ENCODE results near the gene TACR2.

DNA sequence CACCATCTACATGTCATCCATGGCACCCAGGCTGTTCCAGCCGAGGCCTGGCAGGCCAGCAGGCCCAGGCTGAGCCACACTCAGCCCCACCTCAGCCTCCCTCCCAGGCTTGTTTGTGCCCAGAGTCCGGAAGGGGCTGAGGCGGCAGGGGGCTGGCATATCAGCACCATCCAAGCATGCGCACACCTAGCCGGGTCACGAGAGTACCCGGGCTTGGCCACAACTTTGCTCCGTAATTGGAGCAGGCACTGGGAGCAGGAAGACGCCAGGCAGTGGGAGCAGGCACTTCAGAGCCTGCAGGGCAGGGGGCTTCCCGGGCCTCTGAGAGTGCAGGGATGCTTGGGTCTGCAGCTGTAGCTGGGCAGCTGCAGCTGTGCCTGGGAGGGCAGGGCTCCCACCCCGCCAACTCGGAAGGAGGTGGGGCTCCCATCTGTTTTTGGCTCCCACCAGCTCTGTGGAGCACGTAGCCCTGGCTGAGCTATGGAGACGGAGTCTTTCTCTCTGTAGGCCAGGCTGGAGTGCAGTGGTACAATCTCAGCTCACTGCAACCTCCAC is 19.3 kb upstream of the TACR2 start:
- TF ChIP-seq TAF1 (IDR thresholded peaks at IDR 0.05; ENCODE audit: borderline replicate concordance, insufficient read depth, low read length) (no peak), POLR2AphosphoS5 (IDR thresholded peaks at IDR 0.05; ENCODE audit: low read depth, low read length) (no peak), SIN3A (IDR thresholded peaks at IDR 0.05; ENCODE audit: borderline replicate concordance, insufficient read depth, low read length) (no peak), FOXP2 (optimal IDR thresholded peaks at IDR 0.05; ENCODE audit: borderline replicate concordance, extremely low read depth, extremely low read length, insufficient read depth) (no peak)
- TF ChIP-seq, protein P1, sequence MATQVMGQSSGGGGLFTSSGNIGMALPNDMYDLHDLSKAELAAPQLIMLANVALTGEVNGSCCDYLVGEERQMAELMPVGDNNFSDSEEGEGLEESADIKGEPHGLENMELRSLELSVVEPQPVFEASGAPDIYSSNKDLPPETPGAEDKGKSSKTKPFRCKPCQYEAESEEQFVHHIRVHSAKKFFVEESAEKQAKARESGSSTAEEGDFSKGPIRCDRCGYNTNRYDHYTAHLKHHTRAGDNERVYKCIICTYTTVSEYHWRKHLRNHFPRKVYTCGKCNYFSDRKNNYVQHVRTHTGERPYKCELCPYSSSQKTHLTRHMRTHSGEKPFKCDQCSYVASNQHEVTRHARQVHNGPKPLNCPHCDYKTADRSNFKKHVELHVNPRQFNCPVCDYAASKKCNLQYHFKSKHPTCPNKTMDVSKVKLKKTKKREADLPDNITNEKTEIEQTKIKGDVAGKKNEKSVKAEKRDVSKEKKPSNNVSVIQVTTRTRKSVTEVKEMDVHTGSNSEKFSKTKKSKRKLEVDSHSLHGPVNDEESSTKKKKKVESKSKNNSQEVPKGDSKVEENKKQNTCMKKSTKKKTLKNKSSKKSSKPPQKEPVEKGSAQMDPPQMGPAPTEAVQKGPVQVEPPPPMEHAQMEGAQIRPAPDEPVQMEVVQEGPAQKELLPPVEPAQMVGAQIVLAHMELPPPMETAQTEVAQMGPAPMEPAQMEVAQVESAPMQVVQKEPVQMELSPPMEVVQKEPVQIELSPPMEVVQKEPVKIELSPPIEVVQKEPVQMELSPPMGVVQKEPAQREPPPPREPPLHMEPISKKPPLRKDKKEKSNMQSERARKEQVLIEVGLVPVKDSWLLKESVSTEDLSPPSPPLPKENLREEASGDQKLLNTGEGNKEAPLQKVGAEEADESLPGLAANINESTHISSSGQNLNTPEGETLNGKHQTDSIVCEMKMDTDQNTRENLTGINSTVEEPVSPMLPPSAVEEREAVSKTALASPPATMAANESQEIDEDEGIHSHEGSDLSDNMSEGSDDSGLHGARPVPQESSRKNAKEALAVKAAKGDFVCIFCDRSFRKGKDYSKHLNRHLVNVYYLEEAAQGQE (IDR thresholded peaks at IDR 0.05; ENCODE audit: insufficient read depth in 1 of 2, low read depth in 2 of 2, low read length in 2 of 2), result no peak

Data from PFSK-1 (cell line).